Activated T-cell treated with anti-CD3 and anti-CD28 coated beads, Interleukin-2, amount 50 U/mL, for 72 hours (primary cell): ENCODE measurements around the gene INO80B. TPM values are rescaled to one million over a fixed set of nuclear protein-coding genes. Genes with fewer than 3 reads are reported as not detected.
"Not testable (repeated sequence)": the region's sequence is repeated elsewhere in the genome, so short reads cannot be mapped to it uniquely, and the experiment has no call there.

Source experiments
- ATAC-seq, 2 donors: fragments of 150-1000 bp; cut with Tn5 transposase; replicated peaks in 1 of 2; 2 replicates each; pipeline ENCODE4 v1.10.0; 2021; ENCODE audit warnings: moderate library complexity in 2 of 2, mild to moderate bottlenecking in 1 of 2
- DNase-seq, 2 donors: peaks; one replicate each; pipeline ENCODE4 v3.0.0; 2021 to 2022; ENCODE audit warnings: mixed read lengths in 1 of 2
- H3K27ac Mint-ChIP-seq: one replicate; pipeline ENCODE4 v1.8.0; 2022; ENCODE audit warnings: mild to moderate bottlenecking, moderate library complexity, mixed read lengths
- H3K27me3 Mint-ChIP-seq: one replicate; pipeline ENCODE4 v1.8.0; 2022; ENCODE audit warnings: low read depth, mixed read lengths
- H3K36me3 Mint-ChIP-seq, 2 donors: one replicate each; pipeline ENCODE4 v1.8.0; 2022; ENCODE audit warnings: mixed read lengths in 2 of 2, mild to moderate bottlenecking in 1 of 2; ENCODE audit not compliant: insufficient read depth in 2 of 2
- H3K4me1 Mint-ChIP-seq: one replicate; pipeline ENCODE4 v1.8.0; 2022; ENCODE audit warnings: low read depth, mixed read lengths
- H3K4me3 Mint-ChIP-seq, 2 donors: one replicate each; pipeline ENCODE4 v1.8.0; 2022; ENCODE audit warnings: mild to moderate bottlenecking in 2 of 2, mixed read lengths in 2 of 2, moderate library complexity in 2 of 2
- H3K9me3 Mint-ChIP-seq, 2 donors: one replicate each; pipeline ENCODE4 v1.8.0; 2022; ENCODE audit warnings: mixed read lengths in 2 of 2
- total RNA-seq, 2 donors: library from RNA; stranded (reverse); gene quantifications; one replicate each; pipeline ENCODE4 v1.2.3, GENCODE V29; 2022

The INO80B gene
- total RNA-seq, 2 donors from 2014 or later, result 39.2 to 44.1 TPM

- no peaks in the 10 kb centered on the region for H3K27me3 Mint-ChIP-seq
- peaks cover 0 to 2% of the 10 kb centered on the region in 2 donors for H3K36me3 Mint-ChIP-seq
- H3K27ac Mint-ChIP-seq, result peak overlapping the region; percentile 11
- no peaks in the 10 kb centered on the region for H3K9me3 Mint-ChIP-seq
- peaks cover 53% of the 10 kb centered on the region for H3K4me1 Mint-ChIP-seq
- peak overlapping the region; percentile 20 to 97 for H3K4me3 Mint-ChIP-seq
- ATAC-seq (no peak), DNase-seq (no peak)
These were observed 34.9 kb upstream of the INO80B start for GRCh38 chr2:74420006-74420405.

GRCh38 chr2:74420443-74421103 is 34.3 kb upstream of the INO80B start:
- peaks cover 49% of the 10 kb centered on the region for H3K4me1 Mint-ChIP-seq
- H3K27ac Mint-ChIP-seq, H3K9me3 Mint-ChIP-seq, H3K27me3 Mint-ChIP-seq, H3K36me3 Mint-ChIP-seq, ATAC-seq, DNase-seq: not testable (repeated sequence)
- peak overlapping the region; percentile 96 to 97 for H3K4me3 Mint-ChIP-seq

GRCh38 chr2:74421221-74421870 is 33.5 kb upstream of the INO80B start, which contains the start of the genes C2orf81 and WDR54:
C2orf81 (minus strand) TSS chr2:74421619; CDS start chr2:74421560, 59 bp downstream.
WDR54 (plus strand) TSS chr2:74421730; CDS start chr2:74422154, 424 bp downstream.
- Mint-ChIP-seq H3K27ac (peak within 1 kb of the TSS; percentile 94), H3K36me3 (peaks cover 2 to 4% of the 10 kb centered on the region in 2 donors), H3K4me1 (peaks cover 42% of the 10 kb centered on the region), H3K9me3 (no peaks in the 10 kb centered on the region), H3K4me3 (peak within 1 kb of the TSS; percentile 96 to 97), H3K27me3 (no peaks in the 10 kb centered on the region)
- DNase-seq (peak; percentile 96 to 97), ATAC-seq (peak; percentile 97 to 98)

GRCh38 chr2:74423231-74424095 is 31.4 kb upstream of the INO80B start:
- Mint-ChIP-seq H3K4me3 (peak overlapping the region; percentile 96 to 97), H3K27me3 (no peaks in the 10 kb centered on the region), H3K36me3 (peaks cover 2 to 4% of the 10 kb centered on the region in 2 donors), H3K27ac (no peak overlapping the region), H3K4me1 (peaks cover 37% of the 10 kb centered on the region), H3K9me3 (no peaks in the 10 kb centered on the region)
- DNase-seq (no peak), ATAC-seq (no peak)

- Mint-ChIP-seq H3K27me3 (no peaks in the 10 kb centered on the region), H3K4me1 (peaks cover 37% of the 10 kb centered on the region), H3K36me3 (peaks cover 2 to 4% of the 10 kb centered on the region in 2 donors), H3K4me3 (no peak overlapping the region), H3K27ac (no peak overlapping the region), H3K9me3 (no peaks in the 10 kb centered on the region)
- ATAC-seq (no peak), DNase-seq (no peak)
These were observed 30.5 kb upstream of the INO80B start for GRCh38 chr2:74424139-74424992.

GRCh38 chr2:74424995-74425406 is 29.9 kb upstream of the INO80B start:
- H3K27me3 Mint-ChIP-seq, result no peaks in the 10 kb centered on the region
- peaks cover 33% of the 10 kb centered on the region for H3K4me1 Mint-ChIP-seq
- ATAC-seq (no peak), DNase-seq (no peak)
- H3K27ac Mint-ChIP-seq, result no peak overlapping the region
- H3K9me3 Mint-ChIP-seq, result no peaks in the 10 kb centered on the region
- H3K36me3 Mint-ChIP-seq, result peaks cover 2 to 4% of the 10 kb centered on the region in 2 donors
- H3K4me3 Mint-ChIP-seq, result no peak overlapping the region

- H3K27me3 Mint-ChIP-seq, result no peaks in the 10 kb centered on the region
- DNase-seq, result no peak
- no peak for ATAC-seq
- no peak overlapping the region for H3K4me3 Mint-ChIP-seq
- no peak overlapping the region for H3K27ac Mint-ChIP-seq
- peaks cover 2 to 4% of the 10 kb centered on the region in 2 donors for H3K36me3 Mint-ChIP-seq
- no peaks in the 10 kb centered on the region for H3K9me3 Mint-ChIP-seq
- peaks cover 28% of the 10 kb centered on the region for H3K4me1 Mint-ChIP-seq
These were observed 29.4 kb upstream of the INO80B start for GRCh38 chr2:74425523-74425922.

- H3K27ac Mint-ChIP-seq, result no peak overlapping the region
- no peak for DNase-seq
- H3K4me3 Mint-ChIP-seq, result no peak overlapping the region
- peaks cover 2 to 4% of the 10 kb centered on the region in 2 donors for H3K36me3 Mint-ChIP-seq
- no peak for ATAC-seq
- peaks cover 21% of the 10 kb centered on the region for H3K4me1 Mint-ChIP-seq
- H3K27me3 Mint-ChIP-seq, result no peaks in the 10 kb centered on the region
- no peaks in the 10 kb centered on the region for H3K9me3 Mint-ChIP-seq
These were observed 28.6 kb upstream of the INO80B start for GRCh38 chr2:74426181-74426758.

- Mint-ChIP-seq H3K9me3 (no peaks in the 10 kb centered on the region), H3K4me1 (peaks cover 13% of the 10 kb centered on the region), H3K4me3 (no peak overlapping the region), H3K27ac (no peak overlapping the region), H3K27me3 (no peaks in the 10 kb centered on the region), H3K36me3 (peaks cover 2 to 4% of the 10 kb centered on the region in 2 donors)
- no peak for DNase-seq
- no peak for ATAC-seq
These were observed 27.3 kb upstream of the INO80B start for GRCh38 chr2:74427551-74427950.

- H3K9me3 Mint-ChIP-seq, result no peaks in the 10 kb centered on the region
- ATAC-seq, result no peak
- peaks cover 1% of the 10 kb centered on the region for H3K4me1 Mint-ChIP-seq
- H3K4me3 Mint-ChIP-seq, result no peak overlapping the region
- H3K27me3 Mint-ChIP-seq, result no peaks in the 10 kb centered on the region
- H3K36me3 Mint-ChIP-seq, result peaks cover 0 to 4% of the 10 kb centered on the region in 2 donors
- no peak overlapping the region for H3K27ac Mint-ChIP-seq
- DNase-seq, result no peak
These were observed 26.2 kb upstream of the INO80B start for GRCh38 chr2:74428675-74429074.

- Mint-ChIP-seq H3K27me3 (no peaks in the 10 kb centered on the region), H3K9me3 (no peaks in the 10 kb centered on the region), H3K4me1 (no peaks in the 10 kb centered on the region), H3K27ac (no peak overlapping the region), H3K36me3 (peaks cover 0 to 4% of the 10 kb centered on the region in 2 donors), H3K4me3 (no peak overlapping the region)
- DNase-seq (no peak), ATAC-seq (no peak)
These were observed 25.1 kb upstream of the INO80B start for GRCh38 chr2:74429487-74430451.
